ENCODE measurements around the gene ASPRV1. TPM values are rescaled to one million over a fixed set of nuclear protein-coding genes. Genes with fewer than 3 reads are reported as not detected.

ASPRV1 gene
- total RNA-seq, 1 donor from 2014 or later: 0.75 TPM

DNA sequence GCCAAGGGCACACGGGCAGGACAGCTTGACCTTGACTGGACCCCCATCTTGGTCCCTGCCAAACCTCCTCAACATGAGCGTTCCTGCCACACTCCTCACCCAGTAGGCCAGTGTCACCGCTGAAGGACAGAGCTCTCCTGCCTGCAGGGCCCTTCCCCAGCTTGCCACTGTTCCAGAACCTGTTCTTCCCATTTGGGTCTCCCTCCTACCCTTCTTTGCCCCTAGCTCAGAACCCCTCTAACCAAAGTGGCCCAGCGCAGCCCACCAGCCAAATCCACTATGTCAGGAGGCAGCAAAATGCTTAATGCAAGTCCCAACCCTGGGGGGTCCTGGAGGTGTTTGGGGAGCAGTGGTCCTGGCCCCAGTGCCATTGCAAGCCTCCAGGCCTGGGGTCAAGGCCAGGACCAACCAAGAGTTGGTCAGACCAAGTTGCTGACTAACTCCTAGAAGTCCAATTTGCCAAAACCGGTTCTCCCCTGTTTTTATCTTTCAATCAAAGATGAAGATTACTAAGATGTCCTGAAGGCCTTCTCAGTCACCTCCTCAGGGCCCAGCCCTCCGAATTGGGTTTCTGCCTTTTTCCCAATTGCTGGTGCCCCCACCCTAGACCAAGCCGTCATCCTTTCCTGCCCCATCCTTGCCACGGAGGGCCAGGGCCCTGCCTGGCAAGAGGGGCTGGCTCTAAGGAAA, 4.5 kb upstream of the ASPRV1 start:
- H3K4me1 Mint-ChIP-seq (ENCODE audit: unreplicated experiment): no peaks in the 10 kb centered on the region
- no peak overlapping the region for H3K4me3 Mint-ChIP-seq (ENCODE audit: unreplicated experiment)
- H3K9me3 Mint-ChIP-seq (ENCODE audit: unreplicated experiment): no peaks in the 10 kb centered on the region
- H3K27ac Mint-ChIP-seq (ENCODE audit: unreplicated experiment): no peak overlapping the region
- DNase-seq (ENCODE audit: extremely low spot score, unreplicated experiment): no peak
- no peaks in the 10 kb centered on the region for H3K27me3 Mint-ChIP-seq (ENCODE audit: unreplicated experiment)
- TF ChIP-seq, protein P1, sequence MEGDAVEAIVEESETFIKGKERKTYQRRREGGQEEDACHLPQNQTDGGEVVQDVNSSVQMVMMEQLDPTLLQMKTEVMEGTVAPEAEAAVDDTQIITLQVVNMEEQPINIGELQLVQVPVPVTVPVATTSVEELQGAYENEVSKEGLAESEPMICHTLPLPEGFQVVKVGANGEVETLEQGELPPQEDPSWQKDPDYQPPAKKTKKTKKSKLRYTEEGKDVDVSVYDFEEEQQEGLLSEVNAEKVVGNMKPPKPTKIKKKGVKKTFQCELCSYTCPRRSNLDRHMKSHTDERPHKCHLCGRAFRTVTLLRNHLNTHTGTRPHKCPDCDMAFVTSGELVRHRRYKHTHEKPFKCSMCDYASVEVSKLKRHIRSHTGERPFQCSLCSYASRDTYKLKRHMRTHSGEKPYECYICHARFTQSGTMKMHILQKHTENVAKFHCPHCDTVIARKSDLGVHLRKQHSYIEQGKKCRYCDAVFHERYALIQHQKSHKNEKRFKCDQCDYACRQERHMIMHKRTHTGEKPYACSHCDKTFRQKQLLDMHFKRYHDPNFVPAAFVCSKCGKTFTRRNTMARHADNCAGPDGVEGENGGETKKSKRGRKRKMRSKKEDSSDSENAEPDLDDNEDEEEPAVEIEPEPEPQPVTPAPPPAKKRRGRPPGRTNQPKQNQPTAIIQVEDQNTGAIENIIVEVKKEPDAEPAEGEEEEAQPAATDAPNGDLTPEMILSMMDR (IDR thresholded peaks at IDR 0.05): no peak
- no peaks in the 10 kb centered on the region for H3K36me3 Mint-ChIP-seq (ENCODE audit: unreplicated experiment)

DNA sequence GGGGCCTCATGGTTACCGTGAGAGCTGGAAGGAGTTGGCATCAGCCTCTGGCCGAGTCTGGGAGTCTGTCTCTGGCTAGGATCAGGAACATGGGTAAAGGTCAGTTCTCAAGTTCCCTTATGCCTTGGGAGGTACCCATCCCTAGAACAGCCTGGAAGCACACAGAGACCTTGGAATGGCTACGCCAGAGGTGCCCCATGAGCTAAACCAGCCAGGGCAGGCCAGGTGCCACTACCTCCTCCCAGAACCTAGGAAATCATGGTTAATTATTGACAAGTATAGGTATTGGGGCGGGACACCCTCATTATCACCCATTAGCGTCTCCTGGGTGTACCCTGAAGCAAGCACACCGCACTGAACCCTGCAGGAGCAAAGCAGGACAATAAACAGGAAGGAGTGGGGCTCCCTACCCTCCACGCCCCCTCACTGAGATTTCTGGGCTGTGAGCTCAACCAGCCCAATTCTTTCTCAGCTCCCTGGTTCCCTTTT, 3.0 kb upstream of the ASPRV1 start:
- Mint-ChIP-seq H3K27me3 (ENCODE audit: unreplicated experiment) (peaks cover 6% of the 10 kb centered on the region), H3K4me3 (ENCODE audit: unreplicated experiment) (no peak overlapping the region), H3K27ac (ENCODE audit: unreplicated experiment) (no peak overlapping the region), H3K36me3 (ENCODE audit: unreplicated experiment) (no peaks in the 10 kb centered on the region), H3K4me1 (ENCODE audit: unreplicated experiment) (no peaks in the 10 kb centered on the region), H3K9me3 (ENCODE audit: unreplicated experiment) (no peaks in the 10 kb centered on the region)
- no peak for DNase-seq (ENCODE audit: extremely low spot score, unreplicated experiment)
- TF ChIP-seq, protein P1 (IDR thresholded peaks at IDR 0.05): no peak

DNA sequence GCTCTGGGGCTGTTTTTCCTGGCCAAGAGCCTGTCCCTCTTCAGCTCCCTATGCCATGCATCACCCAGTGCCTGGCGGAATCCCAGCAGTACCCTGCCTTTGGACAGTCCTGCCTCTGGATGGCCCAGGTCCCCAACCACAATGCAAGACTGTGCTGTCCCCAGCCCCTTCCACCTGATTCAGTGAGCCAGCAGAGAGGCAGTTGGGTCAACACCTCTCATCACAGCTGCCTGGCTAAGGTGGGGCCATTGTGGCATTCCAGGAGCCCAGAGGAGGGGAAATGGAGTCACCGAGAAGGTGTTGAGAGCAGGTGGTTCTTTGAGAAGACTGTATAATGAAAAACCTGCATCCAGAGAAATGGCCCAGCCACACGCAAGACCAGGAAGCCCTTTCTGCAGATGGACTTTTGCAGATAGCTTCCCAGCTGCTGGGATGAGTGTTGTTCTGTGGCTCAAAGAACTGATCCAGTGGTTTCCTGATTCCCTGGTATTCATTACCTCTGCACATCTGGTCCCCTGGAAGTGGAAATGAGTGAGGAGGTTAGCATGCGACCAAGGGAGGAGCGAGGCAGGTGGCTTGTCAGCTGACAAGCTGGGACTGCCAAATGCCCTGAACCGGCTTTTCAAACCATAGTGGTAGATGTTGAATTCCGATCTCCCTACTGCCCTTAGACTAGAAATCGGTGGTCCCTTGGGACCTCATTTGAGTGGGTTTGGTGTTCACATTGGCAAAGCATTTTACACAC, 1.7 kb upstream of the ASPRV1 start:
- no peak overlapping the region for H3K4me3 Mint-ChIP-seq (ENCODE audit: unreplicated experiment)
- H3K27me3 Mint-ChIP-seq (ENCODE audit: unreplicated experiment): peaks cover 8% of the 10 kb centered on the region
- H3K4me1 Mint-ChIP-seq (ENCODE audit: unreplicated experiment): no peaks in the 10 kb centered on the region
- TF ChIP-seq, protein P1 (IDR thresholded peaks at IDR 0.05): no peak
- H3K27ac Mint-ChIP-seq (ENCODE audit: unreplicated experiment): no peak overlapping the region
- H3K9me3 Mint-ChIP-seq (ENCODE audit: unreplicated experiment): no peaks in the 10 kb centered on the region
- H3K36me3 Mint-ChIP-seq (ENCODE audit: unreplicated experiment): no peaks in the 10 kb centered on the region
- DNase-seq (ENCODE audit: extremely low spot score, unreplicated experiment): no peak

DNA sequence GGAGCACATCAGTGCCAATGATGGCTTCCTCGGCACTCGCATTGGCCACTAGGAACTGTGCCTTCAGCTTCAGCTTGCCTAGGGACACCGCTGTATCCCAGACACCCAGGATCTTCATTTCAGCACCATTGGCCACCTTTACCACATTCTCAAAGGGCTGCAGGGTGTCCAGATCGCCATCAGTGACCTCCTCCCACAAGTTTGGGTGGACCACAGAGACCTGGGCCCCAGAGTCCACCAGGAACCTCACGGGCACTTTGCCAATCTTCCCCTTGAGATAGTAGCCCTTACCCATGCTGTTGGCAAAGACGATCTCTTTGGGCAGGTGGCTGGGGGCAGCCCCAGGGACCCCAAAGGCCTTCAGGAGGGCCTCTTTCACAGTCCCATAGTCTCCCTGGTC, 610 bp downstream of the ASPRV1 start:
- Mint-ChIP-seq H3K27me3 (ENCODE audit: unreplicated experiment) (peaks cover 29% of the 10 kb centered on the region), H3K36me3 (ENCODE audit: unreplicated experiment) (no peaks in the 10 kb centered on the region), H3K4me3 (ENCODE audit: unreplicated experiment) (no peak overlapping the region), H3K9me3 (ENCODE audit: unreplicated experiment) (no peaks in the 10 kb centered on the region), H3K27ac (ENCODE audit: unreplicated experiment) (no peak overlapping the region), H3K4me1 (ENCODE audit: unreplicated experiment) (no peaks in the 10 kb centered on the region)
- DNase-seq (ENCODE audit: extremely low spot score, unreplicated experiment): no peak
- TF ChIP-seq, protein P1 (IDR thresholded peaks at IDR 0.05): no peak

DNA sequence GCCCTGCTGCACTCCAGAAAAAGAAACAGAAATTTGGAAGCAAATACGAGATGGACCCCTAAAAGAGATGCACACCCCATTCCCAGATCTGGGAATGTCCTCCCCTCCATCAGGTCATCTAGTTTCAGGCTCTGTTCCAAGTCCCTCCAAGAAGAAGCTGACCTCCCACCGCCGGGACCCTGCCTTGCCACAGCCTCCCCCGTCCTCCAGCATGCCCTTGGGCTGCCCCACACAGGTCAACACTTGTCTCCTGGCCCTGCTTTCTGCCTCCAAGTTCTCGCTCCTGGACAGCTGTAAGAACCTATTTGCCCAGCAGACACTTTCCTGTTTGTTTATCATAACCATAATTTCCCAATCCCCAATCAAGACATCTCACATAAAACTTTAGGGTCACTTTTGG, 2.0 kb downstream of the ASPRV1 start:
- Mint-ChIP-seq H3K4me1 (ENCODE audit: unreplicated experiment) (no peaks in the 10 kb centered on the region), H3K27ac (ENCODE audit: unreplicated experiment) (no peak overlapping the region), H3K27me3 (ENCODE audit: unreplicated experiment) (peaks cover 36% of the 10 kb centered on the region), H3K36me3 (ENCODE audit: unreplicated experiment) (no peaks in the 10 kb centered on the region), H3K4me3 (ENCODE audit: unreplicated experiment) (no peak overlapping the region), H3K9me3 (ENCODE audit: unreplicated experiment) (no peaks in the 10 kb centered on the region)
- TF ChIP-seq, protein P1 (IDR thresholded peaks at IDR 0.05): no peak
- no peak for DNase-seq (ENCODE audit: extremely low spot score, unreplicated experiment)

All from osteocyte (in vitro differentiated cells).